HepG2 (cell line): ENCODE results near the gene ANKRD62. TPM values are rescaled to one million over a fixed set of nuclear protein-coding genes. Genes with fewer than 3 reads are reported as not detected.

ENCODE experiments used
- ATAC-seq: fragments of 200-7000 bp; cut with Tn5 transposase; 3 replicates; pipeline ENCODE4 v1.9.1; 2020; ENCODE audit warnings: mild to moderate bottlenecking, moderate library complexity
- BruUV-seq: library from RNA; stranded (reverse); fragments of 400-500 nt; replicated peaks from 2 replicates; lab custom pipeline; 2021; lab: Mats Ljungman, UMichigan
- CTCF ChIA-PET: fragments of 300-600 bp; formaldehyde crosslinking; extraction: SDS; loops from one replicate; lab custom pipeline; 2021; ENCODE audit warnings: low total read pairs, inconsistent platforms, low intra/inter-chr PET ratio; lab: Yijun Ruan, JAX
- POLR2A ChIA-PET: fragments of 350-600 bp; sonication (Branson Sonifier 250); formaldehyde crosslinking; loops from one replicate; lab custom pipeline; 2020; ENCODE audit warnings: antibody characterized with exemption, inconsistent platforms; lab: Yijun Ruan, JAX
- DNase-seq: peaks from one replicate; pipeline ENCODE4 v3.0.0-alpha.2; 2015; ENCODE audit warnings: low spot score
- FAIRE-seq: peaks from 3 replicates; lab custom pipeline; 2011; peaks lifted over from hg19 to GRCh38; lab: Jason Lieb, UNC
- H2AFZ ChIP-seq: one replicate; pipeline ENCODE4 v1.6.1; 2011; ENCODE audit warnings: low read length, inconsistent platforms
- H3K27ac ChIP-seq: fragments of 300-600 bp; 3 replicates; pipeline ENCODE4 v1.8.0; 2011; ENCODE audit warnings: mixed run types, mild to moderate bottlenecking, mixed read lengths, low read length, inconsistent platforms; ENCODE audit not compliant: insufficient read depth; ENCODE audit errors: extremely low read length
- H3K27me3 ChIP-seq, 2 experiments: fragments of 200-600 bp in 1 of 2; 2 replicates in 1 of 2; 3 replicates in 1 of 2; pipeline versions ENCODE4 v1.6.0 to v1.8.0; 2011; ENCODE audit warnings: low read length in 2 of 2, mild to moderate bottlenecking in 2 of 2, moderate library complexity in 2 of 2, inconsistent platforms in 1 of 2; ENCODE audit not compliant: insufficient read depth in 2 of 2, control insufficient read depth in 1 of 2
- H3K36me3 ChIP-seq, 2 experiments: fragments of 200-600 bp in 1 of 2; replicated peaks in 1 of 2; 2 replicates in 1 of 2; 3 replicates in 1 of 2; pipeline versions ENCODE4 v1.5.1 to v1.8.0; 2011; ENCODE audit warnings: low read length in 2 of 2, inconsistent platforms in 1 of 2; ENCODE audit not compliant: insufficient read depth in 2 of 2, control insufficient read depth in 1 of 2
- H3K4me1 ChIP-seq: 2 replicates; pipeline ENCODE4 v1.5.1; 2012; ENCODE audit warnings: low read length, inconsistent platforms; ENCODE audit not compliant: insufficient read depth
- H3K4me2 ChIP-seq: 2 replicates; pipeline ENCODE4 v1.6.0; 2011; ENCODE audit warnings: low read depth, low read length, inconsistent platforms
- H3K4me3 ChIP-seq, 3 experiments: fragments of 200-600 bp in 1 of 3; sonication (generic), shearing (Covaris generic) in 1 of 3; replicated peaks in 1 of 3; 2 replicates each; pipeline ENCODE4 v1.5.1; 2011 to 2016; ENCODE audit warnings: low read length in 3 of 3, inconsistent platforms in 2 of 3, low read depth in 2 of 3, mild to moderate bottlenecking in 2 of 3, control low read depth in 1 of 3, mixed read lengths in 1 of 3; ENCODE audit not compliant: insufficient read depth in 1 of 3
- H3K79me2 ChIP-seq: one replicate; pipeline ENCODE4 v1.6.1; 2011; ENCODE audit warnings: low read length, inconsistent platforms; ENCODE audit not compliant: insufficient read depth
- H3K9ac ChIP-seq: 2 replicates; pipeline ENCODE4 v1.6.0; 2011; ENCODE audit warnings: mild to moderate bottlenecking, low read depth, low read length, inconsistent platforms; ENCODE audit not compliant: insufficient read depth
- H3K9me3 ChIP-seq: 2 replicates; pipeline ENCODE4 v1.5.1; 2012; ENCODE audit warnings: mild to moderate bottlenecking, low read length
- H4K20me1 ChIP-seq: 2 replicates; pipeline ENCODE4 v1.6.0; 2011; ENCODE audit warnings: inconsistent platforms, mild to moderate bottlenecking, low read length, moderate library complexity; ENCODE audit not compliant: insufficient read depth
- ATRX ChIP-seq: sonication (generic); formaldehyde crosslinking; IDR thresholded peaks from 2 replicates; pipeline ENCODE4 v1.4.0; 2020; ENCODE audit warnings: missing genetic modification reagents, borderline replicate concordance
- CEBPB ChIP-seq: IDR thresholded peaks from 2 replicates; pipeline ENCODE4 v1.6.1; 2011; ENCODE audit warnings: low read depth, low read length, improper control_type of control experiment, borderline replicate concordance
- DMTF1 ChIP-seq: sonication (generic); formaldehyde crosslinking; IDR thresholded peaks from 2 replicates; pipeline ENCODE4 v1.4.0; 2020; ENCODE audit warnings: mild to moderate bottlenecking, missing genetic modification reagents
- GPN1 ChIP-seq: sonication (generic); formaldehyde crosslinking; IDR thresholded peaks from 2 replicates; pipeline ENCODE4 v1.5.1; 2020; ENCODE audit warnings: missing genetic modification reagents, borderline replicate concordance
- HDAC6 ChIP-seq: fragments of 200-600 bp; sonication (generic); IDR thresholded peaks from 2 replicates; pipeline ENCODE4 v1.7.0; 2017; ENCODE audit warnings: mild to moderate bottlenecking, antibody characterized with exemption, low read length, low read depth
- HNF4G ChIP-seq, 2 experiments: sonication (generic) in 1 of 2; formaldehyde crosslinking in 1 of 2; IDR thresholded peaks; 2 replicates each; pipeline versions ENCODE4 v1.4.0 to v1.6.1; 2011 to 2020; ENCODE audit warnings: borderline replicate concordance in 2 of 2, low read depth in 2 of 2, mild to moderate bottlenecking in 2 of 2, low read length in 1 of 2, missing genetic modification reagents in 1 of 2, moderate library complexity in 1 of 2
- KDM6A ChIP-seq: IDR thresholded peaks from 2 replicates; pipeline ENCODE4 v1.6.1; 2016; ENCODE audit warnings: low read depth
- MED1 ChIP-seq: sonication (generic); formaldehyde crosslinking; IDR thresholded peaks from 2 replicates; pipeline ENCODE4 v1.4.0; 2020; ENCODE audit warnings: missing genetic modification reagents
- NPAS2 ChIP-seq: sonication (generic); formaldehyde crosslinking; IDR thresholded peaks from 2 replicates; pipeline ENCODE4 v1.8.0; 2022; ENCODE audit warnings: mild to moderate bottlenecking, missing genetic modification reagents, borderline replicate concordance
- RFXANK ChIP-seq: IDR thresholded peaks from 2 replicates; pipeline ENCODE4 v1.6.1; 2016
- STAG1 ChIP-seq: sonication (generic); formaldehyde crosslinking; IDR thresholded peaks from 2 replicates; pipeline ENCODE4 v1.4.0; 2020; ENCODE audit warnings: missing genetic modification reagents
- ZFP37 ChIP-seq: sonication (generic); formaldehyde crosslinking; IDR thresholded peaks from 2 replicates; pipeline ENCODE4 v1.4.0; 2020; ENCODE audit warnings: missing genetic modification reagents, borderline replicate concordance
- ZHX1 ChIP-seq: sonication (generic); formaldehyde crosslinking; IDR thresholded peaks from 2 replicates; pipeline ENCODE4 v1.8.1; 2022; ENCODE audit warnings: low read depth, mild to moderate bottlenecking, missing genetic modification reagents
- ZNF121 ChIP-seq: sonication (generic); formaldehyde crosslinking; IDR thresholded peaks from 2 replicates; pipeline ENCODE4 v1.5.0; 2020; ENCODE audit warnings: mild to moderate bottlenecking, missing genetic modification reagents
- ZNF124 ChIP-seq: sonication (generic); formaldehyde crosslinking; IDR thresholded peaks from 2 replicates; pipeline ENCODE4 v1.4.0; 2020; ENCODE audit warnings: missing genetic modification reagents
- ZNF232 ChIP-seq: sonication (generic); formaldehyde crosslinking; IDR thresholded peaks from 2 replicates; pipeline ENCODE4 v1.4.0; 2020; ENCODE audit warnings: missing genetic modification reagents, borderline replicate concordance
- ZNF549 ChIP-seq: sonication (generic); formaldehyde crosslinking; IDR thresholded peaks from 2 replicates; pipeline ENCODE4 v1.5.0; 2020; ENCODE audit warnings: missing genetic modification reagents
- WGBS: methylation state at CpG from one replicate; pipeline ENCODE4 v1.1.6; 2017; ENCODE audit warnings: low lambda C conversion rate; 5-methylcytosine and 5-hydroxymethylcytosine counted together
- in situ Hi-C: cut with HindIII; loops from 2 replicates; pipeline ENCODE4 v1.10.0; 2017; ENCODE audit warnings: low pct_unique_long_range_greater_than_20kb; ENCODE audit not compliant: extremely low pct_ligation_motif_present
- intact Hi-C: fragments of 100-400 bp; cut with micrococcal nuclease; formaldehyde crosslinking; loops from one replicate; pipeline ENCODE4 v1.10.0; 2022; ENCODE audit not compliant: unreplicated experiment
- polyA plus RNA-seq, 8 experiments: library from polyadenylated mRNA; depleted of rRNA in 3 of 8; stranded (reverse) in 7 of 8; unstranded in 1 of 8; fragments of >200 nt; fragmentation: Illumina TruSeq in 4 of 8; extraction: Trizol in 4 of 8; gene quantifications; 2 replicates each; pipeline versions ENCODE4 v1.2.1 to v1.2.3, GENCODE V29; 2011 to 2016; ENCODE audit warnings: low read depth in 4 of 8, missing spikeins in 1 of 8, mixed read lengths in 1 of 8; ENCODE audit not compliant: insufficient read depth in 1 of 8
- total RNA-seq, 5 experiments: library from RNA; depleted of rRNA; stranded (reverse); fragments of >200 nt; fragmentation: Illumina TruSeq; extraction: Trizol; gene quantifications; 2 replicates each; pipeline ENCODE4 v1.2.3, GENCODE V29; 2016; ENCODE audit warnings: low read depth in 1 of 5

ANKRD62 gene
- total and polyA plus RNA-seq, 2 of the 13 experiments (the other 11 are each of a cell fraction or from before 2014, with no cell fraction given): not detected

- in situ Hi-C loops: no loop called here
- Histone ChIP-seq H3K27me3 (peaks cover 0 to 8% of the 10 kb centered on the region in 2 experiments; a peak in 1 of 5 replicates), H2AFZ (no peak overlapping the region), H3K4me3 (no peak overlapping the region), H3K9ac (no peak overlapping the region), H3K27ac (no peak overlapping the region), H4K20me1 (no peaks in the 10 kb centered on the region), H3K36me3 (no peaks in the 10 kb centered on the region), H3K4me1 (no peaks in the 10 kb centered on the region), H3K9me3 (no peaks in the 10 kb centered on the region), H3K4me2 (no peak overlapping the region), H3K79me2 (no peaks in the 10 kb centered on the region)
- 26% methylated on average over 4 of the region's 14 CpGs for WGBS
- intact Hi-C loops: no loop called here
- BruUV-seq: no TSS peak
- TF ChIP-seq CEBPB: no peak
- no peak for TF ChIP-seq DMTF1
- TF ChIP-seq ZNF232 (CRISPR knock-in tag): no peak
- no peak for TF ChIP-seq HDAC6
- TF ChIP-seq RFXANK (CRISPR knock-in tag): no peak
- no peak for TF ChIP-seq ZNF121 (CRISPR knock-in tag)
- no peak for TF ChIP-seq ZHX1 (CRISPR knock-in tag)
- no peak for TF ChIP-seq STAG1 (CRISPR knock-in tag)
- no peak for TF ChIP-seq ZNF124
- no peak for TF ChIP-seq ATRX (CRISPR knock-in tag)
- TF ChIP-seq MED1: no peak
- TF ChIP-seq KDM6A (CRISPR knock-in tag): no peak
- TF ChIP-seq ZNF549 (CRISPR knock-in tag): no peak
- TF ChIP-seq HNF4G (IDR thresholded peaks at IDR 0.05; ENCODE audit: borderline replicate concordance, low read depth, low read length): no peak
- no peak for TF ChIP-seq HNF4G (CRISPR knock-in tag; IDR thresholded peaks at IDR 0.05; ENCODE audit: borderline replicate concordance, low read depth)
- TF ChIP-seq ZFP37 (CRISPR knock-in tag): no peak
- no peak for TF ChIP-seq GPN1 (CRISPR knock-in tag)
- no peak for TF ChIP-seq NPAS2 (CRISPR knock-in tag)
- ATAC-seq (no peak), FAIRE-seq (no peak), DNase-seq (no peak)
- POLR2A ChIA-PET: no interaction called here
- CTCF ChIA-PET: no interaction called here
Observed at GRCh38 chr18:12056884-12057402, 36.7 kb upstream of the ANKRD62 start.
